ENCODE data around the gene A1BG.
A peak's percentile ranks its signal among the peaks of the same experiment; 100 is the strongest.

Gene A1BG

GRCh38 chr19:58334691-58335249, 18.5 kb downstream of the A1BG start:
- DNase-seq (ENCODE audit: low spot score in 2 of 2) (no peak), ATAC-seq (replicated peaks; ENCODE audit: extremely low read depth, poor library complexity, severe bottlenecking) (no peak)
- Mint-ChIP-seq H3K27me3 (no peaks in the 10 kb centered on the region), H3K36me3 (ENCODE audit: insufficient read depth) (peaks cover 6% of the 10 kb centered on the region), H3K27ac (ENCODE audit: low read depth) (no peak overlapping the region), H3K4me3 (no peak overlapping the region), H3K9me3 (no peaks in the 10 kb centered on the region), H3K4me1 (peaks cover 2% of the 10 kb centered on the region)

GRCh38 chr19:58332697-58333096, 20.6 kb downstream of the A1BG start:
- Mint-ChIP-seq H3K4me1 (peaks cover 7% of the 10 kb centered on the region), H3K9me3 (no peaks in the 10 kb centered on the region), H3K27ac (ENCODE audit: low read depth) (no peak overlapping the region), H3K4me3 (no peak overlapping the region), H3K27me3 (no peaks in the 10 kb centered on the region), H3K36me3 (ENCODE audit: insufficient read depth) (peaks cover 2% of the 10 kb centered on the region)
- no peak for DNase-seq (ENCODE audit: low spot score in 2 of 2)
- no peak for ATAC-seq (replicated peaks; ENCODE audit: extremely low read depth, poor library complexity, severe bottlenecking)

- no peak for ATAC-seq (replicated peaks; ENCODE audit: extremely low read depth, poor library complexity, severe bottlenecking)
- H3K27ac Mint-ChIP-seq (ENCODE audit: low read depth) = no peak overlapping the region
- H3K27me3 Mint-ChIP-seq = no peaks in the 10 kb centered on the region
- peaks cover 7% of the 10 kb centered on the region for H3K4me1 Mint-ChIP-seq
- DNase-seq (ENCODE audit: low spot score in 2 of 2) = no peak
- no peaks in the 10 kb centered on the region for H3K9me3 Mint-ChIP-seq
- H3K36me3 Mint-ChIP-seq (ENCODE audit: insufficient read depth) = no peaks in the 10 kb centered on the region
- no peak overlapping the region for H3K4me3 Mint-ChIP-seq
Measured at GRCh38 chr19:58330458-58330857, 22.8 kb downstream of the A1BG start.

- no peak for ATAC-seq (replicated peaks; ENCODE audit: extremely low read depth, poor library complexity, severe bottlenecking)
- no peak overlapping the region for H3K27ac Mint-ChIP-seq (ENCODE audit: low read depth)
- H3K36me3 Mint-ChIP-seq (ENCODE audit: insufficient read depth) = no peaks in the 10 kb centered on the region
- DNase-seq (ENCODE audit: low spot score in 2 of 2) = no peak
- no peaks in the 10 kb centered on the region for H3K9me3 Mint-ChIP-seq
- H3K4me1 Mint-ChIP-seq = peaks cover 7% of the 10 kb centered on the region
- no peaks in the 10 kb centered on the region for H3K27me3 Mint-ChIP-seq
- no peak overlapping the region for H3K4me3 Mint-ChIP-seq
Measured at GRCh38 chr19:58328999-58329398, 24.3 kb downstream of the A1BG start.

- peaks cover 7% of the 10 kb centered on the region for H3K4me1 Mint-ChIP-seq
- no peaks in the 10 kb centered on the region for H3K36me3 Mint-ChIP-seq (ENCODE audit: insufficient read depth)
- no peaks in the 10 kb centered on the region for H3K9me3 Mint-ChIP-seq
- peak; percentile 82 to 83 for DNase-seq (ENCODE audit: low spot score in 2 of 2)
- ATAC-seq (replicated peaks; ENCODE audit: extremely low read depth, poor library complexity, severe bottlenecking) = peak; percentile 84
- no peak within 1 kb of the TSS for H3K27ac Mint-ChIP-seq (ENCODE audit: low read depth)
- H3K27me3 Mint-ChIP-seq = no peaks in the 10 kb centered on the region
- H3K4me3 Mint-ChIP-seq = no peak within 1 kb of the TSS
Measured at GRCh38 chr19:58326914-58327726, 26.2 kb downstream of the A1BG start, which contains the start of gene ZSCAN22. Gene ZSCAN22 (plus strand): TSS chr19:58326994. CDS start chr19:58334803, 7,809 bp downstream.

GRCh38 chr19:58326501-58326913, 26.8 kb downstream of the A1BG start:
- DNase-seq (ENCODE audit: low spot score in 2 of 2) = no peak
- Mint-ChIP-seq H3K36me3 (ENCODE audit: insufficient read depth) (no peaks in the 10 kb centered on the region), H3K4me3 (no peak overlapping the region)

GRCh38 chr19:58325311-58326022, 27.8 kb downstream of the A1BG start:
- DNase-seq (ENCODE audit: low spot score in 2 of 2) (no peak), ATAC-seq (replicated peaks; ENCODE audit: extremely low read depth, poor library complexity, severe bottlenecking) (no peak)
- H3K9me3 Mint-ChIP-seq = no peaks in the 10 kb centered on the region
- no peaks in the 10 kb centered on the region for H3K36me3 Mint-ChIP-seq (ENCODE audit: insufficient read depth)
- no peak overlapping the region for H3K4me3 Mint-ChIP-seq
- H3K27ac Mint-ChIP-seq (ENCODE audit: low read depth) = no peak overlapping the region
- peaks cover 7% of the 10 kb centered on the region for H3K4me1 Mint-ChIP-seq
- H3K27me3 Mint-ChIP-seq = no peaks in the 10 kb centered on the region

More at GRCh38 chr19:58326501-58326913, 26.8 kb downstream of the A1BG start:
- ATAC-seq (replicated peaks; ENCODE audit: extremely low read depth, poor library complexity, severe bottlenecking) = peak; percentile 57
- Mint-ChIP-seq H3K27ac (ENCODE audit: low read depth) (no peak overlapping the region), H3K9me3 (no peaks in the 10 kb centered on the region), H3K4me1 (peaks cover 7% of the 10 kb centered on the region), H3K27me3 (no peaks in the 10 kb centered on the region)

GRCh38 chr19:58319241-58319640, 34.1 kb downstream of the A1BG start:
- DNase-seq (ENCODE audit: low spot score in 2 of 2) (no peak), ATAC-seq (replicated peaks; ENCODE audit: extremely low read depth, poor library complexity, severe bottlenecking) (no peak)
- Mint-ChIP-seq H3K27ac (ENCODE audit: low read depth) (no peak overlapping the region), H3K4me1 (no peaks in the 10 kb centered on the region), H3K9me3 (no peaks in the 10 kb centered on the region), H3K4me3 (no peak overlapping the region), H3K36me3 (ENCODE audit: insufficient read depth) (peaks cover 16% of the 10 kb centered on the region), H3K27me3 (no peaks in the 10 kb centered on the region)

GRCh38 chr19:58318297-58318696, 35.0 kb downstream of the A1BG start:
- peaks cover 22% of the 10 kb centered on the region for H3K36me3 Mint-ChIP-seq (ENCODE audit: insufficient read depth)
- ATAC-seq (replicated peaks; ENCODE audit: extremely low read depth, poor library complexity, severe bottlenecking) = no peak
- H3K4me1 Mint-ChIP-seq = no peaks in the 10 kb centered on the region
- no peak overlapping the region for H3K27ac Mint-ChIP-seq (ENCODE audit: low read depth)
- DNase-seq (ENCODE audit: low spot score in 2 of 2) = no peak
- H3K27me3 Mint-ChIP-seq = no peaks in the 10 kb centered on the region
- no peaks in the 10 kb centered on the region for H3K9me3 Mint-ChIP-seq
- no peak overlapping the region for H3K4me3 Mint-ChIP-seq

- no peaks in the 10 kb centered on the region for H3K4me1 Mint-ChIP-seq
- no peaks in the 10 kb centered on the region for H3K27me3 Mint-ChIP-seq
- peaks cover 29% of the 10 kb centered on the region for H3K36me3 Mint-ChIP-seq (ENCODE audit: insufficient read depth)
- no peak for DNase-seq (ENCODE audit: low spot score in 2 of 2)
- H3K4me3 Mint-ChIP-seq = no peak overlapping the region
- H3K27ac Mint-ChIP-seq (ENCODE audit: low read depth) = no peak overlapping the region
- H3K9me3 Mint-ChIP-seq = no peaks in the 10 kb centered on the region
- no peak for ATAC-seq (replicated peaks; ENCODE audit: extremely low read depth, poor library complexity, severe bottlenecking)
Measured at GRCh38 chr19:58317476-58318072, 35.7 kb downstream of the A1BG start.

- no peaks in the 10 kb centered on the region for H3K27me3 Mint-ChIP-seq
Measured at GRCh38 chr19:58315580-58315979, 37.7 kb downstream of the A1BG start.

GRCh38 chr19:58311345-58311865, 41.9 kb downstream of the A1BG start:
- Mint-ChIP-seq H3K4me3 (no peak overlapping the region), H3K36me3 (ENCODE audit: insufficient read depth) (peaks cover 62% of the 10 kb centered on the region), H3K27ac (ENCODE audit: low read depth) (no peak overlapping the region), H3K4me1 (peaks cover 35% of the 10 kb centered on the region), H3K27me3 (no peaks in the 10 kb centered on the region), H3K9me3 (no peaks in the 10 kb centered on the region)
- no peak for DNase-seq (ENCODE audit: low spot score in 2 of 2)
- no peak for ATAC-seq (replicated peaks; ENCODE audit: extremely low read depth, poor library complexity, severe bottlenecking)

More at GRCh38 chr19:58315580-58315979, 37.7 kb downstream of the A1BG start:
- Mint-ChIP-seq H3K4me3 (no peak overlapping the region), H3K36me3 (ENCODE audit: insufficient read depth) (peaks cover 38% of the 10 kb centered on the region), H3K27ac (ENCODE audit: low read depth) (no peak overlapping the region), H3K9me3 (no peaks in the 10 kb centered on the region), H3K4me1 (no peaks in the 10 kb centered on the region)
- ATAC-seq (replicated peaks; ENCODE audit: extremely low read depth, poor library complexity, severe bottlenecking) = no peak
- no peak for DNase-seq (ENCODE audit: low spot score in 2 of 2)

Measured in central memory CD8-positive, alpha-beta T cell (primary cell).